Measurements from ENCODE around the gene GSTT4.
"Not testable (repeated sequence)": the region's sequence is repeated elsewhere in the genome, so short reads cannot be mapped to it uniquely, and the experiment has no call there.

Gene GSTT4

DNA sequence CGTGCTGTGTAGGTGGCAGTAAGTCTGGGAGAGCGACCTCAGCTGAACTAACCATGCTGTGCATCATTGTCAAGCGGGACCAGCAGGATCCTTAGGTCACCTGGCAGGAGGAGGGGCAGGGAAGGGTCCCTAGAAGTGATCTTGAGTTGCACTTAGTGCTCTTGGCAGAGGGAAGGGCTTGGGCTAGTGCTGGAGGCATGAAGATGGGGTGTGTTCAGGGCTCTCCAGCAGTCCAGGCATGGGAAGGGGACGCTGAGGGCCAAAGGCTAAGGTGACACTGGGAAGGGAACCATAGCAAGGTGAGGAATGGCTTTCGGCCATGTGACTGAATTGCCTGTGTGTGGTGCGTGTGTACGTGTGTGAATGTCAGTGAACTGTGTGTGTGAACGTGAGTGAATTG is 19.2 kb downstream of the GSTT4 start:
- DNase-seq = not testable (repeated sequence)

DNA sequence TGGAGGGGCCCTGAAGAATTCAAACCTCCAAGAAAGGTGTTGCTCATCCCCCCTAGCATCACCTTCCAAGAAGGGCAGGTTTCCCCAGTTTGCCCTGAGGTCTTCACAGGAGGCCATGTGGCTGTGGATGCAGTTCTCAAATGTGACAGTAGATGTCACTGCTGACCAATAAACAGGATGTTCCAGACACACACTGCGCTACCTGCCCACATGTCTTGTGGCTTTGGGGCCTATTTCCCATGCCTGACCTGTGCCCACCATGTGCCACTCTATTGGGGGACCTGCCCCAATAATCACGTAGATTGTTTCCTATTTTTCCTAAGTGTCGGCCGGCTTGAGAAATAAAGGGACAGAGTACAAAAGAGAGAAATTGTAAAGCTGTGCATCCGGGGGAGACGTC is 20.8 kb downstream of the GSTT4 start:
- DNase-seq = no peak

GRCh38 chr22:23980567-23980966 is 24.7 kb downstream of the GSTT4 start:
- DNase-seq = not testable (repeated sequence)

DNA sequence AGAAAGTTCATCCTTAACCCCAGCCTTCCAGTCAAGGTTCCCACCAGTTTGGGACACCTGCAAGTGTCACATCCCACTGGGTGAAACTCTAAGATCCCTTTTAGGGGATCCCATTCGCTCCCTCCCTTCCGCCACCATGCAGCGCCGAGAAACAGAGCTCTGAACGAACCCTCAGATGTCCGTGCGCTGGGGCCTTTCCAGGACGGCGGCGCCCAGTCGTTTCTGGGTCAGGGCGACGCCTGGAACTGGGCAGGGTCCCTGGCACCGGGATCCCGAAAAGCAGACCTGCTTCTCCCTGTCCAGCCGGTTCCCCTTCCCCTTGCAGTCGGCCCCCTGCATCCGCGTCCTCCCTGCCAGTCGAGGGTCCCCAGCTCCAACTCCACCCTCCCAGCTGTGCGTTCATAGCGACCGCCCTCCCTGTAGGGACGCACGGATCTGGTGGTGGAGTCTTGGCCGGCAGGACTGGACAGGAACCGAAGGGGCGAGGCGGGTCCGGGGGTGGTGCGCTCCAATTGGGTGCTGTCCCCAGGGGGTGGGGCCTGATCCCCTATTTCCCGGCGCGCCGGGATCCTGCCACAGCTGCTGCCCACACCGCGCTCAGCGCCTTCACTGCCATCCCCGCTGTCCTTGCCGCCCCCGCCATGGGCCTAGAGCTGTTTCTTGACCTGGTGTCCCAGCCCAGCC is 25.6 kb downstream of the GSTT4 start, which contains the start of gene GSTT2:
Gene GSTT2 (plus strand): TSS at position 578 of the 684 bp plus-strand sequence.
- DNase-seq = not testable (repeated sequence)

DNA sequence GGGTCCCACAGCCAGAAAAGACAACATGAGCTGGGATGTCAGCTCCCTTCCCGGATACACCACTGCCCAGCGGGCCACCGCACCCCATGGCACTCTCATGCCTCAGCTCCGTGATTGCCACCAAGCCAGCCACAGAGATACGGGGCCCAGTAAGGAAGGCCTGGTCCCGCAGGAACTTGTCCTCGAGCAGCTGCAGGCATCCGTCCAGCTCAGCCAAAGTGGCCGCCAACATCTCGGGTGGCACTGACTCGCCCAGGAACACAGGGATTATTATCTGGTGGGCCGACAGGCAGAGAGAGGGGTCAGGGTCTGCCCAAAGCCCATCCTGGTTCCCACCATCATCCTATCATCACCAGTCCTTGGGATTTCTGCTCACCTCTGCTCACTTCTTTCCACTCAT is 27.9 kb downstream of the GSTT4 start:
- not testable (repeated sequence) for DNase-seq

DNA sequence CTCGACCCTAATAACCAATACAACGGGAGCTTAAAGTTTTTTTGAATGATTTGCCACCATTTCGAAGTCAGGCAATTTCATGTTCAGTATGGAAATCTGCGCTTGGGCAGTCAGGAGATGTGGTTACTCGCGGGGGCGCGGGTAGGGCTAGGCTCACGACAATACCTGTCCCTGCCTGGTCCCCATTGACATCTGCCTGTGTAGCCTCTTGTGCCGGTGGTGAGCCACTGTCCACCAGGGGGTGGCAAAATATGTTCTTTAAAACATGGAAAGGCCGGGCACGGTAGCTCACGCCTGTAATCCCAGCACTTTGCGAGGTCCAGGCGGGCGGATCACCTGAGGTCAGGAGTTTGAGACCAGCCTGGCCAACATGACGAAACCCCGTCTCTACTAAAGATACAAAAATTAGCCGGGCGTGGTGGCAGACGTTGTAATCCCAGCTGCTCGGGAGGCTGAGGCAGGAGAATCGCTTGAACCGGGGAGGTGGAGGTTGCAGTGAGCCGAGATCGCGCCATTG is 30.4 kb downstream of the GSTT4 start:
- DNase-seq = not testable (repeated sequence)

DNA sequence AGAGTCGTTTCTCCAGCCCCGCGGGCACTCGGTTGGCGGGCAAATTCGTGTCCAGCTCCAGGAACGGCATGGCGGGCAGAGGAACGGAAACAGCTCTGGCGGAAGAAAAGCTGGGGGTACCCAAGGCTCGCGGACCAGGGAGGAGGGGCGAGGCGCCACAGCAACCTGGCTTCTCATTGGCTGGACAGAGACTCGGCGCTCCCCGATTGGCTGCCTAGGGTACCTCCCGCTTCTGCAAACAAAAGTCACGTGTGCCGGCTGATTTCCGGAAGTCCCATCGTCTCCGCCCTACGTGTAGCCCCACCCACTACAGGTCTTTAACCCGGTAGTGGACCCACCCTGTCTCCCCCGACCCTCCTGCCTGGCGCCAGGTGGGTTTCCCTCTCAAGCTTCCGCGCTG is 30.9 kb downstream of the GSTT4 start, which contains the start of gene DDT:
Gene DDT (minus strand): TSS at position 97 of the 400 bp plus-strand sequence. CDS start 27 bp downstream, at position 70.
- DNase-seq = not testable (repeated sequence)

GRCh38 chr22:23971927-23972326 is 33.3 kb downstream of the GSTT4 start:
- not testable (repeated sequence) for DNase-seq

- no peak for DNase-seq
These were observed 34.3 kb downstream of the GSTT4 start for GRCh38 chr22:23970816-23971486.

DNA sequence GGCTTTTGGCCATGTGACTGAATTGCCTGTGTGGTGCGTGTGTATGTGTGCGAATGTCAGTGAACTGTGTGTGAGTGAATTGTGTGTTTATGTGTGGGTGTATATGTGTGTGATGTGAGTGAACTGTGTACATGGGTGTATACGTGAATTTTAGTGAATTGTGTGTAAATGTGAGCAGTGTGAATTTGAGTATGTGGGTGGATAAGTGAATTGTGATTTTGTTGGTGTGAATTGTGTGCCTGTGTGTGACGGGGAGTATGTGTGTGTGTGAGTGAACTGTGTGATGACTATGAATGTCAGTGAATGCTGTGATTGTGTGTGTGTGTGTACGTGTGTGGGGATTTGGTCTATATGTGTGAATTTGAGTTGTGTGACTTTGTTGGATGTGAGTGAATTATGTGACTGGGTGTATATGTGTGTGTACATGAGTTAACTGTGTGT is 35.0 kb downstream of the GSTT4 start:
- DNase-seq = no peak

DNA sequence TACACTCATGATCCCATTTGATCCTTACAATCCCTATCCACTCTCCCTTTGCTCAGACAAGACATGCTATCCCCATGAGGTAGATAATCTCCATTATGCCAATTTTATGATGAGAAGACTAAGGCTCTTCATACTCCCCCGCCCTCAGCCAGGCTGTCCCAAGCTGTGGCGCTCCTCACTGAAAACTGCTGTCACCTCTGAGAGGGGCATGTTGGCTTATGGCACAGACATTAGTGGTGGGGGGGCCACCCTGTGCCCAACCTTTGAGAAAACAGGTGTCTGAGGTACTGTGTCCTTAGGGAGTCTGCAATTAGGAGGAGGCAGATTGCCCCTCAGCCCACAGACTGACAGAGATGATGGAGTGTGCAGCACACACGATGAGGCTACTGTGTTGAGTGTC is 36.2 kb downstream of the GSTT4 start:
- DNase-seq = no peak

DNA sequence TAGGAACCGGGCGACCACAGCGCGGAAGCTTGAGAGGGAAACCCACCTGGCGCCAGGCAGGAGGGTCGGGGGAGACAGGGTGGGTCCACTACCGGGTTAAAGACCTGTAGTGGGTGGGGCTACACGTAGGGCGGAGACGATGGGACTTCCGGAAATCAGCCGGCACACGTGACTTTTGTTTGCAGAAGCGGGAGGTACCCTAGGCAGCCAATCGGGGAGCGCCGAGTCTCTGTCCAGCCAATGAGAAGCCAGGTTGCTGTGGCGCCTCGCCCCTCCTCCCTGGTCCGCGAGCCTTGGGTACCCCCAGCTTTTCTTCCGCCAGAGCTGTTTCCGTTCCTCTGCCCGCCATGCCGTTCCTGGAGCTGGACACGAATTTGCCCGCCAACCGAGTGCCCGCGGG is 38.7 kb downstream of the GSTT4 start, which contains the start of gene DDTL:
Gene DDTL (plus strand): TSS at position 321 of the 400 bp plus-strand sequence. CDS start 27 bp downstream, at position 348.
- not testable (repeated sequence) for DNase-seq

- DNase-seq = not testable (repeated sequence)
These were observed 39.2 kb downstream of the GSTT4 start for GRCh38 chr22:23966094-23966493.

DNA sequence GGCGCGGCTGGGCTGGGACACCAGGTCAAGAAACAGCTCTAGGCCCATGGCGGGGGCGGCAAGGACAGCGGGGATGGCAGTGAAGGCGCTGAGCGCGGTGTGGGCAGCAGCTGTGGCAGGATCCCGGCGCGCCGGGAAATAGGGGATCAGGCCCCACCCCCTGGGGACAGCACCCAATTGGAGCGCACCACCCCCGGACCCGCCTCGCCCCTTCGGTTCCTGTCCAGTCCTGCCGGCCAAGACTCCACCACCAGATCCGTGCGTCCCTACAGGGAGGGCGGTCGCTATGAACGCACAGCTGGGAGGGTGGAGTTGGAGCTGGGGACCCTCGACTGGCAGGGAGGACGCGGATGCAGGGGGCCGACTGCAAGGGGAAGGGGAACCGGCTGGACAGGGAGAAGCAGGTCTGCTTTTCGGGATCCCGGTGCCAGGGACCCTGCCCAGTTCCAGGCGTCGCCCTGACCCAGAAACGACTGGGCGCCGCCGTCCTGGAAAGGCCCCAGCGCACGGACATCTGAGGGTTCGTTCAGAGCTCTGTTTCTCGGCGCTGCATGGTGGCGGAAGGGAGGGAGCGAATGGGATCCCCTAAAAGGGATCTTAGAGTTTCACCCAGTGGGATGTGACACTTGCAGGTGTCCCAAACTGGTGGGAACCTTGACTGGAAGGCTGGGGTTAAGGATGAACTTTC is 44.0 kb downstream of the GSTT4 start, which contains the start of gene GSTT2B:
Gene GSTT2B (minus strand): TSS at position 112 of the 688 bp plus-strand sequence. CDS start 64 bp downstream, at position 48.
- DNase-seq = not testable (repeated sequence)

DNA sequence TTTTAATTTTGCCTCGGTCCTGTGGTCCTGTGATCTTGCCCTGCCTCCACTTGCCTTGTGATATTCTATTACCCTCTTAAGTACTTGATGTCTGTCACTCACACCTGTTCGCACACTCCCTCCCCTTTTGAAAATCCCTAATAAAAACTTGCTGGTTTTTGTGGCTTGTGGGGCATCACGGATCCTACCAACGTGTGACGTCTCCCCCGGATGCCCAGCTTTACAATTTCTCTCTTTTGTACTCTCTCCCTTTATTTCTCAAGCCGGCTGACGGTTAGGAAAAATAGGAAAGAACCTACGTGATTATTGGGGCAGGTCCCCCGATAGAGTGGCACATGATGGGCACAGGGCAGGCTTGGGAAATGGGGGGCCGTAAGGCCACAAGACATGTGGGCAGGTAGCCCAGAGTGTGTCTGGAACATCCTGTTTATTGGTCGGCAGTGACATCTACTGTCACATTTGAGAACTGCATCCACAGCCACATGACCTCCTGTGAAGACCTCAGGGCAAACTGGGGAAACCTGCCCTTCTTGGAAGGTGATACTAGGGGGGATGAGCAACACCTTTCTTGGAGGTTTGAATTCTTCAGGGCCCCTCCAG is 48.9 kb downstream of the GSTT4 start:
- peak in 2 of 3 experiments; percentile 32 to 78 for DNase-seq

DNA sequence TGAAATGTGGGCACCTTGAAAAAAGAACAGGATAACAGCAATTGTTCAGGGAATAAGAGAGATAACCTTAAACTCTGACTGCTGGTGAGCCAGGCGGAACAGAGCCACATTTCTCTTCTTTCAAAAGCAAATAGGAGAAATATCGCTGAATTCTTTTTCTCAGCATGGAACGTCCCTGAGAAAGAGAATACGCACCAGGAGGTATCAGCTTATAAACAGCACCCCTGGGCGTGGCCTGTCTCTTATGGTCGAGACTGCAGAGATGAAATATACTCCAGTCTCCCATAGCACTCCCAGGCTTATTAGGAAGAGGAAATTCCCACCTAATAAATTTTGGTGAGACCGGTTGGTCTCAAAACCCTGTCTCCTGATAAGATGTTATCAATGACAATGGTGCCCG is 49.4 kb downstream of the GSTT4 start:
- not testable (repeated sequence) for DNase-seq

- DNase-seq = not testable (repeated sequence)
These were observed 50.3 kb downstream of the GSTT4 start for GRCh38 chr22:23954991-23955305.

DNA sequence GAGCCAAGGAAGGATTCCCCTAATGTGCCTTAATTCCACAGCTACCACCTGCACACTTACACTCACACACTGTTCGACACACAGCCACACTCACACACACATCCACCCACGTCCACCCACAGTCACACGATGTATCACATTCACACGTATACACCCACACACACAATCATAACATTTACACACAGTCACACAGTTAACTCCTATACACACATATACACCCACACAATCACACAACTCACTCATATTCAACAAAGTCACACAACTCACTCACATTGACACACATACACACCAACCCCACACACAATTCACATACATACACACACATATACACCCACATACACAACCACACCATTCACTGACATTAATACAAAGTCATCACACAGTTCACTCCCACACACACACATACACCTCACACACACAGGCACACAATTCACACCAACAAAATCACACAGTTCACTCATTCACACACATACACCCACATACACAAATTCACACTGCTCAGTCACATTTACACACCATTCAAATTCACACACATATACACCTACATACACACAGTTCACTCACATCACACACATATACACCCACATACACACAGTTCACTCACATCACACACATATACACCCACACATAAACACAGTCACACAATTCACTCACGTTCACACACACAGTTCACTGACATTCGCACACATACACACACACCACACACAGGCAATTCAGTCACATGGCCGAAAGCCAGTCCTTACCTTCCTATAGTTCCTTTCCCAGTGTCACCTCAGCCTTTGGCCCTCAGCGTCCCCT is 50.9 kb downstream of the GSTT4 start:
- DNase-seq = not testable (repeated sequence)

DNA sequence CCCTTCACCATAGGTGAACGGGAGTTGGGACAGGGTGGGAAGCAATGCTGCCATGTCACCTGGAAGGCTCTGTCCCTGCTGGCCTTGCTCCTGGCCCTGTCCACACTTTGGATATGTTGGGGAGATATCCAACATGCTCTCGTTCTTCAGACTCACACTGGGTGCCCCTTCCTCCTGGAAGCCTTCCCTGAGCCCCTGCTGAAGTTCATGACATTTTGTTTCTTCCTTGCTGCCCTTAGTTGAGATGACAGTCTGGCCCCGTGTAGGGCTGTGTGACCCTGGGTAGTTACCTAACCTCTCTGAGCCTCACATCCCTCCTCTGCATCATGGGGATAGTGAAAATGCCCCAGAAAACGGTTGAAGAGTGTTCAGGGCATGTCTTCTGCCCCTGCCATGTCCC is 51.8 kb downstream of the GSTT4 start:
- DNase-seq = not testable (repeated sequence)

- DNase-seq = not testable (repeated sequence)
These were observed 52.4 kb downstream of the GSTT4 start for GRCh38 chr22:23952794-23953405.

DNA sequence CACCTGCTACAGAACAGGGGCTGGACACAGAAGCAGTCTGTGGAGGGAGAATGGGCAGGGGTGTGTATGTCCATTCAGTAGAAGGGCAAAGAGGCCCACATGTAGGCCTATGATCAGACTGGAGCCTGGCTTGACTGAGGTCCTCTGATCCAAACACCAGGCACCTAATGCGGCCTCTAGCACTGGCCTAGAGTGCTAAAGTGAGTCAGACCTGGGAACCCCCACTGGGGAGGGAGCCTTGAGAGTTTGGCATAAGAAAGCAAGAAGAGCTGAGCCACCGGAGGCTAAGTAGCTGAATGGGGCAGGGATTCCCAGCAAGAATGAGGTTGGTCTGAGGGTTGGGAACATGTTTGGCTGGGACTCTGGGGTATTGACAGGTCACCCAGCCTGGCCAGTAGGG is 53.9 kb downstream of the GSTT4 start:
- not testable (repeated sequence) for DNase-seq
